DND-41 (cell line): Measurements from ENCODE around the gene FPR3.
A peak's percentile ranks its signal among the peaks of the same experiment; 100 is the strongest.

Source experiments
- ATAC-seq: fragments of 200-7000 bp; cut with Tn5 transposase; 3 replicates; pipeline ENCODE4 v1.9.1; 2021; ENCODE audit warnings: low read depth; ENCODE audit not compliant: insufficient read depth
- DNase-seq: peaks from one replicate; pipeline ENCODE4 v3.0.0-alpha.2; 2020
- H2AFZ ChIP-seq: 2 replicates; pipeline ENCODE4 v1.6.0; 2012; ENCODE audit warnings: low read depth, low read length
- H3K27ac ChIP-seq: 2 replicates; pipeline ENCODE4 v1.5.1; 2012; ENCODE audit warnings: low read length, inconsistent platforms
- H3K27me3 ChIP-seq: fragments of 200-600 bp; sonication (generic); 2 replicates; pipeline ENCODE4 v1.6.0; 2012; ENCODE audit warnings: low read length, mild to moderate bottlenecking, inconsistent platforms; ENCODE audit not compliant: insufficient read depth, poor library complexity
- H3K36me3 ChIP-seq: 2 replicates; pipeline ENCODE4 v1.5.1; 2012; ENCODE audit warnings: low read length, inconsistent platforms; ENCODE audit not compliant: insufficient read depth
- H3K4me1 ChIP-seq: 2 replicates; pipeline ENCODE4 v1.5.1; 2012; ENCODE audit warnings: mild to moderate bottlenecking, low read length; ENCODE audit not compliant: insufficient read depth
- H3K4me2 ChIP-seq: 2 replicates; pipeline ENCODE4 v1.6.0; 2012; ENCODE audit warnings: mild to moderate bottlenecking, moderate library complexity, low read length, inconsistent platforms; ENCODE audit not compliant: insufficient read depth
- H3K4me3 ChIP-seq, 2 experiments: fragments of 200-600 bp in 1 of 2; shearing (Covaris generic) in 1 of 2; 2 replicates each; pipeline ENCODE4 v1.5.1; 2012 to 2016; ENCODE audit warnings: inconsistent platforms in 2 of 2, low read length in 2 of 2, mild to moderate bottlenecking in 2 of 2, low read depth in 1 of 2, moderate library complexity in 1 of 2
- H3K79me2 ChIP-seq: 2 replicates; pipeline ENCODE4 v1.6.0; 2012; ENCODE audit warnings: low read length, inconsistent platforms; ENCODE audit not compliant: insufficient read depth
- H3K9ac ChIP-seq: 2 replicates; pipeline ENCODE4 v1.6.0; 2012; ENCODE audit warnings: low read depth, mild to moderate bottlenecking, inconsistent platforms, low read length, moderate library complexity
- H3K9me3 ChIP-seq: 2 replicates; pipeline ENCODE4 v1.5.1; 2012; ENCODE audit warnings: low read length, moderate library complexity, mild to moderate bottlenecking, inconsistent platforms; ENCODE audit not compliant: insufficient read depth, severe bottlenecking
- H4K20me1 ChIP-seq: 2 replicates; pipeline ENCODE4 v1.6.0; 2012; ENCODE audit warnings: low read length; ENCODE audit not compliant: insufficient read depth
- CTCF ChIP-seq: IDR thresholded peaks from 2 replicates; pipeline ENCODE4 v1.5.1; 2012; ENCODE audit warnings: borderline replicate concordance, low read length, moderate library complexity, mild to moderate bottlenecking; ENCODE audit not compliant: poor library complexity, severe bottlenecking; ENCODE audit errors: extremely low read depth
- EZH2 ChIP-seq: IDR thresholded peaks from 3 replicates; pipeline ENCODE4 v1.6.1; 2012; ENCODE audit warnings: borderline replicate concordance, low read depth, mild to moderate bottlenecking, moderate library complexity, low read length, inconsistent platforms; ENCODE audit not compliant: severe bottlenecking

Gene FPR3

DNA sequence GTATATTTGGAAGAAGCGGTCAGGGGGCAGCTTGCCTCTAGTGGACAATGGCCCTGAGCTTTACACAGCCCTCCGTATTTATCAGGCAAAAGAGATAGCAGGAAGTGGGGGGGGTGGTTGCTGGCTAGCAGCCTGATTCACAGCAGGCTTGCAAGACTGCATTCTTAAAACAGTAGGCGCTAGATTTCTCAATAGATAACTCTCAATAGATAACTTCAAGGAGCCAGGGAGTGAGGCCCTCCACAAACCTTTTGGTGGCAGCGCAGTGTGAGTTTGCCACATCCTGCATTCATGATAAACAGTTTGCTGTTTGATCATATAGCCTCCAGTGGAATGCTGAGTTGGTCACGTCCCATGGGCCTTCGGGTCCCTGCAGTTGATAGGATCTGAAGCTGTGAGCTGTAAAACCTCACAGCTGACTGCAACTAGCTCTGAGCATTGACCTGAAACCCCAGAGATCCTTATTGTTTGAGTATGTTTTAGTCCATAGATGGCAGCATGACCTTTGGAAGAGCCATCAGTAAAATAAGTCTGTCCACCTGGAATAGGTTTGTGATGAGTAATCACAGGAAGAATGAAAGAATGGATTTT is 12.2 kb downstream of the FPR3 start:
- Histone ChIP-seq H3K79me2 (no peaks in the 10 kb centered on the region), H3K27ac (peak overlapping the region; percentile 73), H3K9ac (peak overlapping the region; percentile 36), H4K20me1 (no peaks in the 10 kb centered on the region), H3K4me3 (peak overlapping the region in 1 of 2 experiments; percentile 14; a peak in 2 of 4 replicates), H3K9me3 (no peaks in the 10 kb centered on the region), H3K4me1 (peaks cover 44% of the 10 kb centered on the region), H3K36me3 (0 out of 2 replicates have a peak, but pooled peaks cover 5% of the 10 kb centered on the region), H3K27me3 (no peaks in the 10 kb centered on the region), H2AFZ (0 out of 2 replicates have a peak overlapping the region, but pooled peaks have one; percentile 51), H3K4me2 (peak overlapping the region; percentile 42)
- peak; percentile 55 for TF ChIP-seq CTCF
- TF ChIP-seq EZH2, result no peak
- ATAC-seq, result peak; percentile 91
- peak; percentile 91 for DNase-seq

DNA sequence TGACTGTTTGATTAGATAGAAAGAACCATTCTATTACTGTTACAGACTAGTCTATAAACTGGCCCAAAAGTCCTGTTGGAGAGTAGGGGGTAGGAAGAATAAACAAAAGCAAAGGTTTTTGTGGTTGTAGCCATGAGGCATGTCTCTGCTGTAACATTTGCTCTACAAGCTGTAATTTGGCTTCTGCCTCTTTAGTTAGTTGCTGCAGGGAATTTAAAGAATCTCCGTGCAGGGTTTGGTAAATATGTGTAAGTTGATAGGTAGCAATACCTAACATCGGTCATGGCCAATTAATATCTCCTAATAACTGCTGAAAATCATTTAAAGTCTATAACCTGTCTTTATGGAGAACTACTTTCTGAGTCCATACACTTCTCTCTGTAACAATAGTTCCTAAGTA is 13.0 kb downstream of the FPR3 start:
- Histone ChIP-seq H3K4me2 (peak overlapping the region; percentile 42), H2AFZ (peak overlapping the region; percentile 51), H3K27me3 (no peaks in the 10 kb centered on the region), H3K9ac (peak overlapping the region; percentile 36), H4K20me1 (no peaks in the 10 kb centered on the region), H3K9me3 (no peaks in the 10 kb centered on the region), H3K27ac (peak overlapping the region; percentile 73), H3K4me1 (peaks cover 44% of the 10 kb centered on the region), H3K36me3 (0 out of 2 replicates have a peak, but pooled peaks cover 5% of the 10 kb centered on the region), H3K4me3 (peak overlapping the region in 1 of 2 experiments; percentile 14; a peak in 1 of 4 replicates), H3K79me2 (no peaks in the 10 kb centered on the region)
- no peak for ATAC-seq
- DNase-seq, result no peak
- TF ChIP-seq CTCF (no peak), EZH2 (no peak)

GRCh38 chr19:51808333-51808986 is 13.5 kb downstream of the FPR3 start:
- no peak for TF ChIP-seq CTCF
- Histone ChIP-seq H2AFZ (peak overlapping the region; percentile 51; the same call in 1 of the 2 replicates), H3K36me3 (0 out of 2 replicates have a peak, but pooled peaks cover 5% of the 10 kb centered on the region), H3K9ac (peak overlapping the region; percentile 36; the same call in 1 of the 2 replicates), H3K4me2 (0 out of 2 replicates have a peak overlapping the region, but pooled peaks have one; percentile 42), H3K27me3 (no peaks in the 10 kb centered on the region), H3K4me3 (0 out of 4 replicates have a peak overlapping the region, but pooled peaks of 1 of the 2 experiments have one; percentile 14), H4K20me1 (no peaks in the 10 kb centered on the region), H3K4me1 (peaks cover 44% of the 10 kb centered on the region), H3K79me2 (no peaks in the 10 kb centered on the region), H3K9me3 (no peaks in the 10 kb centered on the region), H3K27ac (peak overlapping the region; percentile 73)
- ATAC-seq (no peak), DNase-seq (no peak)
